Natural killer cell treated with Interleukin-12 subunit alpha and Interleukin-12 subunit beta and Interleukin-15 and Interleukin-18, amount 100 ng/mL, for 72 hours (primary cell): ENCODE measurements around the gene AGAP2. TPM values are rescaled to one million over a fixed set of nuclear protein-coding genes. Genes with fewer than 3 reads are reported as not detected.

ENCODE experiments used
- ATAC-seq, 2 donors: fragments of 150-1000 bp; cut with Tn5 transposase in 1 of 2; sonication (Bioruptor Pico), chemical (Tn5 transposase) in 1 of 2; 2 replicates each; pipeline ENCODE4 v1.10.0; 2021
- DNase-seq: peaks from one replicate; pipeline ENCODE4 v3.0.0; 2022; ENCODE audit warnings: low spot score
- H3K27ac Mint-ChIP-seq, 2 donors: 1 replicate in 1 of 2; 2 replicates in 1 of 2; pipeline ENCODE4 v1.8.0; 2022; ENCODE audit warnings: mixed read lengths in 2 of 2, mild to moderate bottlenecking in 1 of 2, moderate library complexity in 1 of 2
- H3K27me3 Mint-ChIP-seq, 2 donors: 1 replicate in 1 of 2; 2 replicates in 1 of 2; pipeline ENCODE4 v1.8.0; 2022; ENCODE audit warnings: mixed read lengths in 2 of 2
- H3K36me3 Mint-ChIP-seq: one replicate; pipeline ENCODE4 v1.8.0; 2022; ENCODE audit warnings: mixed read lengths
- H3K4me1 Mint-ChIP-seq, 2 donors: 1 replicate in 1 of 2; 2 replicates in 1 of 2; pipeline ENCODE4 v1.8.0; 2022; ENCODE audit warnings: low read depth in 2 of 2, mixed read lengths in 2 of 2, mild to moderate bottlenecking in 1 of 2
- H3K4me3 Mint-ChIP-seq: one replicate; pipeline ENCODE4 v1.8.0; 2022; ENCODE audit warnings: mixed read lengths
- H3K9me3 Mint-ChIP-seq: 2 replicates; pipeline ENCODE4 v1.8.0; 2022; ENCODE audit warnings: mixed read lengths
- total RNA-seq, 2 donors: library from RNA; stranded (reverse); gene quantifications; one replicate each; pipeline ENCODE4 v1.2.3, GENCODE V29; 2022

The AGAP2 gene
- total RNA-seq, 2 donors from 2014 or later = 47.5 to 54.1 TPM

DNA sequence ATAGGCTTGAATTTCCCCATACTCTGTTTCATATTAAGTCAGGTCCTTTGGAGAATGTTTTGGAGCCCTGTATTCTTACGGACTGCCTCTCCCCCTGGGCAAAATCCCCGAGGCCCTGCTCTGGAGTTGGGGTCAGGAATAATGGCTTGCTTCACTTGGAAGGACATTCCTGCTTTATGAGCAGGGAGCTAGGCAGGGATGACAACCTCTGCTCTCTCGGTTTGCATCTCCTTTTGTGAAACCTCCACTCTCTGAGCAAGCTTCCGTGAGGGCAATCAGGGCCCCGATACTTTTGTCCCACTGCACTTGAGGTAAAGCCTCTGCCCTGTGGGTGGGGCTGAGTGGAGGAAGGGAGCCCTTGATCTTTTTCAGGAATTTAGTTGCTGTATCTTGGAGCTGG is 25.3 kb downstream of the AGAP2 start:
- no peak for ATAC-seq
- Mint-ChIP-seq H3K9me3 (no peaks in the 10 kb centered on the region), H3K27ac (no peak overlapping the region), H3K4me1 (peaks cover 4 to 11% of the 10 kb centered on the region in 2 donors), H3K27me3 (no peaks in the 10 kb centered on the region), H3K36me3 (peaks cover 5% of the 10 kb centered on the region), H3K4me3 (no peak overlapping the region)
- DNase-seq = no peak

DNA sequence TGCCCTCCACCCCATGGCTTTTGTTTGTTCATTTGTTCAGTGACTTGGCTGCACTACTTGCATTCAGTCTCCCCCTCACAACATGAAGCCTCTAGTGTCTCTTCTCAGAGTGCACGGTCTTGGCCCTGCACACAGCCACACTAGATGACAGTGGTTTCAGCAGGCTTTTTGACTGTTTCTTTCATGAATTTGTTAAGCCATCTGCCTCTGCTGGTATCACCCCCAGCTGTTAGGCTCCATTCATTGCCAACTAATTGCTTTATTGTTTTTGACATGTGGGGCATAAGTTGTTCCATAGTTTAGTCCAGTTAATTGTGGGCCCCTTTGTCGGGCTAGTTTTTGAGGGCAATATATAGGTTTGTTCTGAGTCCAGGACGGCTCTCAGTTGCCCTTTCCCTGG is 25.8 kb downstream of the AGAP2 start:
- ATAC-seq (no peak), DNase-seq (no peak)
- H3K9me3 Mint-ChIP-seq = no peaks in the 10 kb centered on the region
- H3K4me3 Mint-ChIP-seq = no peak overlapping the region
- H3K27ac Mint-ChIP-seq = no peak overlapping the region
- H3K4me1 Mint-ChIP-seq = peaks cover 0 to 8% of the 10 kb centered on the region in 2 donors
- no peaks in the 10 kb centered on the region for H3K36me3 Mint-ChIP-seq
- no peaks in the 10 kb centered on the region for H3K27me3 Mint-ChIP-seq

DNA sequence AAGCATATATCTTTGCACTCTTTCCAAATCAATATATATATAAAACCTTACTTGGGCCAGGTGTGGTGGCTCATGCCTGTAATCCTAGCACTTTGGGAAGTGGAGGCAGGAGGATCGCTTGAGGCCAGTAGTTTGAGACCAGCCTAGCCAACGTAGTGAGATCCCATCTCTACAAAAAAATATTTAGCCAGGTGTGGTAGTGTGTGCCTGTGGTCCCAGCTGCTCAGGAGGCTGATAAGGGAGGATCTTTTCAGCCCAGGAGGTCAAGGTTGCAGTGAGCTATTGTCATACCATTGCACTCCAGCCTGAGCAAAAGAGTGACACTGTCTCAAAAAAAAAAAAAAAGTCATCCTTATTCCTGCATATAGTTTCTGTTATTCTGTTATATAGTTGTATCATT is 30.2 kb downstream of the AGAP2 start:
- ATAC-seq = no peak
- Mint-ChIP-seq H3K27ac (no peak overlapping the region), H3K4me3 (no peak overlapping the region), H3K4me1 (peaks cover 0 to 5% of the 10 kb centered on the region in 2 donors), H3K36me3 (peaks cover 21% of the 10 kb centered on the region), H3K27me3 (no peaks in the 10 kb centered on the region), H3K9me3 (no peaks in the 10 kb centered on the region)
- DNase-seq = no peak

DNA sequence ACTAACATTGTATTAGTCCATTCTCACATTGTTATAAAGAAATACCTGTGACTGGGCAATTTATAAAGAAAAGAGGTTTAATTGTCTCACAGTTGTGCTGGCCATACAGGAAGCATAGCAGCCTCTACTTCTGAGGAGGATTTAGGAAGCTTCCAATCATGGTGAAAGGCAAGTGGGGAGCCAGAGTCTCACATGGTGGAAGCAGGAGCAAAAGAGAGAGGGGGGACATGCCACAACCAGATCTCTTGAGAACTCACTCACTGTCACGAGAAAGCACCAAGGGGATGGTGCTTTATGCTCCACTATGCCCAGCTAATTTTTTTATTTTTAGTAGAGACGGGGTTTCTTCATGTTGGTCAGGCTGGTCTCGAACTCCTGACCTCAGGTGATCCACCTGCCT is 31.3 kb downstream of the AGAP2 start:
- H3K27ac Mint-ChIP-seq = no peak overlapping the region
- H3K27me3 Mint-ChIP-seq = no peaks in the 10 kb centered on the region
- H3K4me3 Mint-ChIP-seq = no peak overlapping the region
- H3K9me3 Mint-ChIP-seq = no peaks in the 10 kb centered on the region
- no peak for ATAC-seq
- H3K4me1 Mint-ChIP-seq = peaks cover 0 to 5% of the 10 kb centered on the region in 2 donors
- no peak for DNase-seq
- peaks cover 31% of the 10 kb centered on the region for H3K36me3 Mint-ChIP-seq

DNA sequence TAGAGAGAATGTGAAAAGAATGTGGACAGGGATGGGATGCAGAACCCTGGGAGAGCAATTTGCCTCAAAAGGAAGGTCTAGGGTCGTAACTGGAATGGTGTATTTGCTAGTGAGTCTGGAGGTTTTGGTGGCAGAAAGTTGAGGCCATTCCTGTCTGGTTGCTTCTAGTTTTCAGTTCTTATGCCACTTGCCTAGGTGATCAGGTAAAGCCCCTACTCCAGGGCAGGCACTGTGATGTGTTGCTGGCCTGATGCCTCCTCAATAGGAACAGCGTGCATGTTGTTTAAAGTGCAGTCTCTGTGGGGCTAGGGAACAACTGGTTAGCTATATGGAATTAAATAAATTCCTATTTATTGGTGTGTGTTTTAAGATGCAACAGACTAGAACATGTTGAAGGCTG is 38.2 kb downstream of the AGAP2 start:
- Mint-ChIP-seq H3K27me3 (no peaks in the 10 kb centered on the region), H3K4me3 (no peak overlapping the region), H3K36me3 (peaks cover 50% of the 10 kb centered on the region), H3K9me3 (no peaks in the 10 kb centered on the region), H3K4me1 (peaks cover 20 to 22% of the 10 kb centered on the region in 2 donors), H3K27ac (no peak overlapping the region)
- ATAC-seq (no peak), DNase-seq (no peak)

DNA sequence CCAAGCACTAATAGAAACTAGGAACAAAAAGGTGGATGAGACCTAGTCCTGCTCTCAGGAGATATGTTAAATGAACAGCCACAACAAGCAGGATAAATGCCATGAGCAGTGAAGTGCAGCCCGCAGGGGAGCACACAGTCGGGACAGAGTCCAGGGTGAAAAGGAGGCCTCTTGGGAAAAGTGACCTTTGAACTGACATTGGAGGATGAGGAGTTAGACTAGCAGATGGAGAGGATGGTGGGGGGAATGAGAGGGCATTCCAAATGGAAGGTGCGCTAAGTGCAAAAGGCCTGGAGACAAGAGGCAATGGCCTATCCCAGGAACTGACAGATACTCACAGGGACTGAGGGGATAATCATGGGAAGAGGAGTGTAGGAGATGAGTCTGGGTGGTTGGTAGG is 40.1 kb downstream of the AGAP2 start:
- H3K4me3 Mint-ChIP-seq = no peak overlapping the region
- H3K4me1 Mint-ChIP-seq = peaks cover 20 to 22% of the 10 kb centered on the region in 2 donors

DNA sequence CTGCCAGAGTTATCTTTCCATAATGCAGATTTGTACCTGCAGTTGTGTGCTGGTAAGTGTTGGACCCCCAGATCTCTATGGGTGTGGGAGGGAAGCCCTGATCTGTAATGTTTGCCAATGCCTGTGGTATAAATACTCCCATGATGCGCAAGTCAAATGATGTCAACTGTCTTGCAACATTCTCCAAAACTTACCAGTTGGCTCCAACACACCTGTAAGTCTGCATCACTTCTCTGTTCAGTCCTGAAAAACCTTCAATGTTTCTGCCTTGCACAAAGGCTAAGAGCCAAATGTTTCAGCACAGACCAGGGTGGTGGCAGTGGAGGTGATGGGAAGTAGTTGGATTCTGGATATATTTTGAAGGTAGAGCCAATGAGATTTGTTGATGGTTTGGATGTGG is 41.5 kb downstream of the AGAP2 start:
- Mint-ChIP-seq H3K4me1 (peaks cover 19 to 22% of the 10 kb centered on the region in 2 donors), H3K9me3 (no peaks in the 10 kb centered on the region), H3K36me3 (peaks cover 23% of the 10 kb centered on the region), H3K4me3 (no peak overlapping the region), H3K27ac (no peak overlapping the region), H3K27me3 (no peaks in the 10 kb centered on the region)
- DNase-seq = no peak
- ATAC-seq = no peak

More for the DNA sequence above, 40.1 kb downstream of the AGAP2 start:
- Mint-ChIP-seq H3K27me3 (no peaks in the 10 kb centered on the region), H3K9me3 (no peaks in the 10 kb centered on the region), H3K27ac (no peak overlapping the region), H3K36me3 (peaks cover 37% of the 10 kb centered on the region)
- DNase-seq = no peak
- no peak for ATAC-seq

DNA sequence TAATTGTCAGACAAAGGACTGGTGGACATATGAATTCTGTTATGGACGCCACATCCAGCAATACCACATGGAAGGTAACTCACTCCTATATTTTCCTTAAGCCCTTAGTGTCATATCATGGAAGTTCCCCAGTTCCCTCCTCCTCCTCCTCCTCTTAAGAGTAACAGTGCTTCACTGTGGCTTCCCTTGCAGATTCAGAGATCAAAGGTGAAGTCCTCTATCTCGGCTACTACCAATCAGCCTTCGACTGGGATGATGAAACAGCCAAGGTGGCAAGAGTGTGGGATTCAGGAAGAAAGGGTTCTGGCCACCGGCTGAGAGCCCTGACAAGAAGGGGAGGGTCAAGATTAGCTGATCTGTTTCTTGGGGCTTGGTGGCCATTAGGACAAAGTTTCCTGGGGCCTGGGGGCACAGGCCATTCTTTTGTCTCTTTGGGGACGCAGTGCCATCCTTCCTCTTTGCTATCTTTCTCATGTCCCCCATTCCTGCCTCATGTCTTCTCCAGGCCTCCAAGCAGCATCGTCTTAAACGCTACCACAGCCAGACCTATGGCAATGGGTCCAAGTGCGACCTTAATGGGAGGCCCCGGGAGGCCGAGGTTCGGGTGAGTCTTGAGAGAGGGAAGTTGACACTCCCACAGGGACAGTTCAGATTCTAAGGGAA is 42.6 kb downstream of the AGAP2 start:
- ATAC-seq = no peak
- H3K9me3 Mint-ChIP-seq = no peaks in the 10 kb centered on the region
- peak overlapping the region; percentile 28 for H3K4me3 Mint-ChIP-seq

DNA sequence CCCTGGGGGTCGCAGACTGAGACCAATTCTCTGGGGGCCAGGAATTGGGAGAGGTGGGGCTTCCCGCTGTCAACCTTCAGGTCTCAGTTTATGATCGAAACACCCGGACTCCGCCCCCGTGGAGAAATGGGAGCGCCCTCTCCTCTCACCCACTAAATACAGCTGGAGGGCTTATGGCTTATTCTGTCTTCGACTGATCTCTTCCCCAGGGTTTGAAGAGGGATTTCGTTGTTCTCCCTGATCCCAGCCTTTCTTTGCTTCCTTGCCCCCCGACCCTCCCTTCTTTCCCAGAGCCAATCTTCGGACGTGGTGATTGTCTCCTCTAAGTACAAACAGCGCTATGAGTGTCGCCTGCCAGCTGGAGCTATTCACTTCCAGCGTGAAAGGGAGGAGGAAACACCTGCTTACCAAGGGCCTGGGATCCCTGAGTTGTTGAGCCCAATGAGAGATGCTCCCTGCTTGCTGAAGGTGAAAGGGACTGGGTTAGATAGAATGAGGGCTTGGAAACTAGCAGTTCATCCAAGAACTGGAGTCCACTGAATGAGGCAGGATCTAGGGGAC is 44.0 kb downstream of the AGAP2 start:
- Mint-ChIP-seq H3K27ac (no peak overlapping the region), H3K4me1 (peaks cover 18 to 22% of the 10 kb centered on the region in 2 donors), H3K36me3 (peaks cover 23% of the 10 kb centered on the region), H3K4me3 (no peak overlapping the region), H3K9me3 (no peaks in the 10 kb centered on the region), H3K27me3 (peaks cover 7 to 9% of the 10 kb centered on the region in 2 donors)
- ATAC-seq (no peak), DNase-seq (no peak)

More for the DNA sequence above, 42.6 kb downstream of the AGAP2 start:
- H3K27ac Mint-ChIP-seq = no peak overlapping the region
- H3K4me1 Mint-ChIP-seq = peaks cover 18 to 22% of the 10 kb centered on the region in 2 donors
- no peak for DNase-seq
- peaks cover 23% of the 10 kb centered on the region for H3K36me3 Mint-ChIP-seq
- peaks cover 0 to 3% of the 10 kb centered on the region in 2 donors for H3K27me3 Mint-ChIP-seq

DNA sequence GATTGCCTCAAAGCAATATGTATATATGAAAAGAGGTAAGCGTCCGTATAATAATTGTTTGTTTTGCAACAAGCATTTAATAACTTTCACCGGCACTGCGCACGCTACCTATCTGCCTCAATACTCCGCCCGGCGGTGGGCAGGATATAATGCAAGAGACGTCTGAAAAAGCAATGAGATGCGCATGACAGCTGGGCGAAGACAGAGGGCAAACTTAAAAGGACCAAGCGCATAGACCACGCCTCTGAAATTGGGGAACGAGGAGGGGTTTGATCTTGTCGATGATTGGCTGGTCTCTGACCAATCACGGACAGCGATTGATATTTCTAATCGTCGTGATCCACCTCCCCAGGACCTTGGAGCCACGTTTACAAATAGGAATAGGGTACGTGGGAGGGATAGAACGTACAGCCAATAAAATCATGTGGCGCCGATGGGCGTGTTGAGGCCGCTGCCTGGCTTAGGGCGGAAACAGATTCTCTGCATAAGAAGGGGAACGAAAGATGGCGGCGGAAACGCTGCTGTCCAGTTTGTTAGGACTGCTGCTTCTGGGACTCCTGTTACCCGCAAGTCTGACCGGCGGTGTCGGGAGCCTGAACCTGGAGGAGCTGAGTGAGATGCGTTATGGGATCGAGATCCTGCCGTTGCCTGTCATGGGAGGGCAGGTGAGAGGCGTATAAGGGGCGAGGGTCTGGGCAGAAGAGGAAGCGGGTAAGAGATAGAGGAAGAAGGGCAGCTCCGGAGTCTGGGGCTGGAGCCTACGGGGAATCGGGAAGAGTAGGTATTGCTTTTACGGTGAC is 44.7 kb downstream of the AGAP2 start, which contains the start of gene OS9:
Gene OS9 (plus strand): TSS at position 474 of the 800 bp plus-strand sequence. CDS start 30 bp downstream, at position 504.
- peaks cover 10 to 11% of the 10 kb centered on the region in 2 donors for H3K27me3 Mint-ChIP-seq
- H3K4me1 Mint-ChIP-seq = peaks cover 12 to 15% of the 10 kb centered on the region in 2 donors
- no peak within 1 kb of the TSS for H3K27ac Mint-ChIP-seq
- no peaks in the 10 kb centered on the region for H3K9me3 Mint-ChIP-seq
- peaks cover 18% of the 10 kb centered on the region for H3K36me3 Mint-ChIP-seq
- DNase-seq (peak; percentile 98), ATAC-seq (peak; percentile 98 to 99)
- H3K4me3 Mint-ChIP-seq = no peak within 1 kb of the TSS

DNA sequence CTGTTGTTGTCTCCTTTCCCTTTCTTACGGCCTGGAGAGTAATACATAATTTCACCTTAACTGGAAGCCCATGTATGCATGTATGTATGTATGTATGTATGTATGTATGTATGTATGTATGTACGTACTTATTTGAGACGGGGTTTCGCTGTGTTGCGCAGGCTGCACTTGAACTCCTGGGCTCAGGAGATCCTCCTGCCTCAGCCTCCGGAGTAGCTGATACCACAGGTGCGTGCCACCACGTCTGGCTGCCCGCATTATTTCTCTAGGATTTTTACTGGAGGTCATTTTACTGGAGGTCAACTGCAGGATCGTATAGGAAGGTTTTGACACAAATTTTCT is 45.3 kb downstream of the AGAP2 start:
- H3K4me3 Mint-ChIP-seq = no peak overlapping the region
- no peak for DNase-seq
- H3K9me3 Mint-ChIP-seq = no peaks in the 10 kb centered on the region
- H3K4me1 Mint-ChIP-seq = peaks cover 9 to 10% of the 10 kb centered on the region in 2 donors
- no peak for ATAC-seq
- H3K27me3 Mint-ChIP-seq = peaks cover 16 to 17% of the 10 kb centered on the region in 2 donors
- H3K36me3 Mint-ChIP-seq = peaks cover 13% of the 10 kb centered on the region
- H3K27ac Mint-ChIP-seq = no peak overlapping the region

DNA sequence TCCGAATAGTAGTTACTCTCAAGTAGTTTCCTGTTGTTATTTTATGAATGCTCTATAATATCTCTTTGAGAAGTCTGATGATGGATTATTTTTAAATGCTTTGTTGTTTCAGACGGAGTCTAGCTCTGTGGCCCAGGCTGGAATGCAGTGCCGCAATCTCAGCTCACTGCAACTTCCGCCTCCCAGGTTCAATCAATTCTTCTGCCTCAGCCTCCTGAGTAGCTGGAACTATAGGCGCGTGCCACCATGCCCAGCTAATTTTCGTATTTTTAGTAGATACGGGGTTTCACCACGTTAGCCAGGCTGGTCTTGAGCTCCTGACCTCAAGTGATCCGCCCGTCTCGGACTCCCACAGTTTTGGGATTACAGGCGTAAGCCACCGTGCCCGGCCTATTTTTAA is 46.0 kb downstream of the AGAP2 start:
- DNase-seq = no peak
- Mint-ChIP-seq H3K27me3 (peaks cover 20 to 22% of the 10 kb centered on the region in 2 donors), H3K4me3 (no peak overlapping the region), H3K36me3 (peaks cover 8% of the 10 kb centered on the region), H3K9me3 (no peaks in the 10 kb centered on the region), H3K4me1 (peaks cover 4 to 8% of the 10 kb centered on the region in 2 donors), H3K27ac (no peak overlapping the region)
- ATAC-seq = no peak

DNA sequence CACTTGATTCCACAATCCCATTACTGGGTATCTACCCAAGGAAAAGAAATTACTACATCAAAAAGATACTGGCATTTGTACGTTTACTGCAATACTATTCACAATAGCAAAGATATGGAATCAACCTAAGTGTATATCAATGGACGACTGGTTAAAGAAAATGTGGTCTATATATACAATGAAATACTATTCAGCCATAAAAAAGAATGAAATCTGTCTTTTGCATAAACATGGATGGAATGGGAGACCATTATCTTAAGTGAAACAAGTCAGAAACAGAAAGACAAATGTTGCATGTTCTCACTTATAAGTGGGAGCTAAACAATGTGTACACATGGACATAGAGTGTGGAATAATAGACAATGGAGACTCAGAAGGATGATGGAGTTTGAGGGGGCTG is 49.6 kb downstream of the AGAP2 start:
- Mint-ChIP-seq H3K27ac (no peak overlapping the region), H3K27me3 (peaks cover 36 to 47% of the 10 kb centered on the region in 2 donors), H3K4me1 (no peaks in the 10 kb centered on the region), H3K4me3 (no peak overlapping the region), H3K9me3 (no peaks in the 10 kb centered on the region), H3K36me3 (no peaks in the 10 kb centered on the region)
- ATAC-seq = no peak
- DNase-seq = no peak

DNA sequence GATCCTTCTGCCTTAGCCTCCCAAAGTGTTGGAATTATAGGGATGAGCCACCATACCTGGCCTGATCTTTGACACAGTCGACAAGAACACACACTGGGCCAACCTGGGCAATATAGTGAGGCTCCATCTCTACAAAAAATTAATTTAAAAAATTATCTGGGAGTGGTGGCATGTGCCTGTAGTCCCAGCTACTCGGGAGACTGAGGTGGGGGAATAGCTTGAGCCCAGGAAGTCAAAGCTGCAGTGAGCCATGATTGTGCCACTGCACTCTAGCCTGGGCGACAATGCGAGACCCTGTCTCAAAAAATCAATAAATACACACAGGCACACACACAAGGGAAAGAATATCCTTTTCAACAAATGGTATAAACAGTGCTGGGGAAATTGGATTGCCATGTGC is 50.7 kb downstream of the AGAP2 start:
- Mint-ChIP-seq H3K4me1 (no peaks in the 10 kb centered on the region), H3K27me3 (peaks cover 37 to 50% of the 10 kb centered on the region in 2 donors), H3K9me3 (no peaks in the 10 kb centered on the region), H3K27ac (no peak overlapping the region), H3K4me3 (no peak overlapping the region), H3K36me3 (no peaks in the 10 kb centered on the region)
- no peak for ATAC-seq
- DNase-seq = no peak
